ENCODE results near the gene C8A. TPM values are rescaled to one million over a fixed set of nuclear protein-coding genes. Genes with fewer than 3 reads are reported as not detected.

C8A gene
- total and polyA plus RNA-seq, 2 of the 8 experiments (the other 6 are each of a cell fraction or from before 2014, with no cell fraction given), result not detected

- Histone ChIP-seq H3K4me1 (replicated peaks in 1 of 4; ENCODE audit: control insufficient read depth in 3 of 4, insufficient read depth in 4 of 4, low read length in 3 of 4) (no peaks in the 10 kb centered on the region), H3K9ac (replicated peaks in 1 of 4; ENCODE audit: extremely low read depth in 1 of 4, low read depth in 3 of 4, low read length in 3 of 4) (no peak overlapping the region), H2AFZ (ENCODE audit: low read length) (no peak overlapping the region), H3K14ac (ENCODE audit: insufficient read length) (no peak overlapping the region), H2BK20ac (ENCODE audit: low read length) (no peak overlapping the region), H3K27ac (ENCODE audit: low read depth, low read length) (no peak overlapping the region), H3K18ac (ENCODE audit: extremely low read depth, low read length) (no peak overlapping the region), H3K4me3 (ENCODE audit: extremely low read depth in 1 of 4, insufficient read depth in 2 of 4, low read depth in 3 of 4, low read length in 4 of 4) (no peak overlapping the region), H3K4me2 (ENCODE audit: insufficient read depth in 1 of 2, low read depth in 2 of 2, low read length in 2 of 2) (no peak overlapping the region), H3K79me2 (ENCODE audit: control insufficient read depth in 1 of 2, insufficient read depth in 2 of 2, low read length in 2 of 2) (no peaks in the 10 kb centered on the region), H4K20me1 (replicated peaks in 1 of 2; ENCODE audit: control insufficient read depth in 1 of 2, insufficient read depth in 2 of 2, low read length in 2 of 2) (no peaks in the 10 kb centered on the region), H2AK5ac (ENCODE audit: low read depth, low read length) (no peak overlapping the region), H3K4ac (replicated peaks; ENCODE audit: insufficient read length, low read depth, low read length) (no peak overlapping the region), H3K56ac (replicated peaks; ENCODE audit: insufficient read length, low read depth, low read length) (no peak overlapping the region), H2BK12ac (ENCODE audit: low read depth, low read length) (no peak overlapping the region), H3K9me3 (ENCODE audit: insufficient read depth in 2 of 2, low read depth in 1 of 2, low read length in 1 of 2) (no peaks in the 10 kb centered on the region), H2BK120ac (replicated peaks; ENCODE audit: low read depth, low read length) (no peak overlapping the region), H3K36me3 (ENCODE audit: control insufficient read depth in 2 of 4, insufficient read depth in 4 of 4, low read length in 3 of 4) (no peaks in the 10 kb centered on the region; a peak in 1 of 8 replicates), H4K8ac (ENCODE audit: extremely low read depth, insufficient read depth, low read length) (no peak overlapping the region), H3K23ac (ENCODE audit: insufficient read length) (no peak overlapping the region), H4K91ac (replicated peaks; ENCODE audit: insufficient read length, low read length) (no peak overlapping the region), H3K23me2 (ENCODE audit: low read depth, low read length) (no peaks in the 10 kb centered on the region), H3K27me3 (replicated peaks in 1 of 4; ENCODE audit: control insufficient read depth in 3 of 4, extremely low read depth in 1 of 4, insufficient read depth in 3 of 4, low read length in 3 of 4) (no peaks in the 10 kb centered on the region), H4K5ac (ENCODE audit: insufficient read length, low read depth, low read length) (no peak overlapping the region), H3K79me1 (ENCODE audit: low read depth, low read length) (no peaks in the 10 kb centered on the region), H2BK5ac (ENCODE audit: low read depth, low read length) (no peak overlapping the region), H2BK15ac (ENCODE audit: low read length) (no peak overlapping the region)
- CTCF ChIA-PET (ENCODE audit: partially characterized antibody), result interaction anchor here (0.6 to 1.5 kb wide), 3 partner anchors 20 to 178 kb away, joined by 3 to 6 read pairs (median 3); no protein-coding TSS in a partner anchor
- DNase-seq (ENCODE audit: low read depth in 1 of 2, low spot score in 2 of 2), result no peak
- 89% methylated on average over 1 of the region's 1 CpG; no CpG with 5 or more reads in 1 of the 2 experiments for WGBS, 2 experiments (ENCODE audit: extremely low coverage in 1 of 2, insufficient coverage in 1 of 2, insufficient read length in 1 of 2, insufficient replicate concordance in 2 of 2, low coverage in 1 of 2, low lambda C conversion rate in 2 of 2, missing lambda C conversion rate in 1 of 2)
- no peak for FAIRE-seq
- TF ChIP-seq POLR2AphosphoS5 (IDR thresholded peaks at IDR 0.05; ENCODE audit: low read depth, low read length) (no peak), CEBPB (IDR thresholded peaks at IDR 0.05; ENCODE audit: low read depth, low read length) (no peak), EGR1 (IDR thresholded peaks at IDR 0.05; ENCODE audit: borderline replicate concordance, low read depth, low read length) (no peak), GTF2F1 (IDR thresholded peaks at IDR 0.05; ENCODE audit: borderline replicate concordance, low read depth, low read length) (no peak), CBX5 (IDR thresholded peaks at IDR 0.05; ENCODE audit: low read depth, low read length) (no peak), SUZ12 (IDR thresholded peaks at IDR 0.05; ENCODE audit: low read length) (no peak), TBP (IDR thresholded peaks at IDR 0.05; ENCODE audit: low read depth, low read length) (no peak)
- POLR2A ChIA-PET (ENCODE audit: partially characterized antibody), result interaction anchor here (1.1 kb wide), 1 partner anchor 9 kb away, joined by 3 read pairs; no protein-coding TSS in a partner anchor
Measured at GRCh38 chr1:56948403-56949023, 93.9 kb downstream of the C8A start.

Measured in H1 (cell line).